GM19193 (cell line): ENCODE measurements around the gene DENR.

Experiments used
- POLR2A ChIP-seq: IDR thresholded peaks from 4 replicates; pipeline ENCODE4 v1.6.1; 2011; ENCODE audit not compliant: insufficient read depth, insufficient read length; ENCODE audit errors: extremely low read depth

The DENR gene

GRCh38 chr12:122807651-122808050 is 55.0 kb downstream of the DENR start:
- TF ChIP-seq POLR2A = no peak

GRCh38 chr12:122811777-122812176 is 59.2 kb downstream of the DENR start:
- no peak for TF ChIP-seq POLR2A

DNA sequence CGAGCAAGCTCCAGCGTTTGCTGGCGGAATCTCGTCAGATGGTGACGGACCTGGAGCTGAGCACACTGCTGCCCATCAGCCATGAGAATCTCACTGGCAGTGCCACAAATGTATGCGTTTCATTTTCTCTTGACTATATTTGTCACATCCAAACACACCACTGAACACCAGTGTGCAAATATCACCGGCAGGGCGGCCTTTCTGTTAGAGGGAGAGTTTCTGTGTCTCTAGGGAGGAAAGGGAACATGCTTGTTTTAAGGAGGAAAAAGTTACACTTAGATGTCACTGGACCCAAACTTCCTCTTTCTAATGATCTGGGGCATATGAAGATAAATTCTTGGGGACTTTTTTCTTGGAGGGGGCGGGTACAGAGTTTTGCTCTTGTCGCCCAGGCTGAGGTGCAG is 60.7 kb downstream of the DENR start:
- no peak for TF ChIP-seq POLR2A

DNA sequence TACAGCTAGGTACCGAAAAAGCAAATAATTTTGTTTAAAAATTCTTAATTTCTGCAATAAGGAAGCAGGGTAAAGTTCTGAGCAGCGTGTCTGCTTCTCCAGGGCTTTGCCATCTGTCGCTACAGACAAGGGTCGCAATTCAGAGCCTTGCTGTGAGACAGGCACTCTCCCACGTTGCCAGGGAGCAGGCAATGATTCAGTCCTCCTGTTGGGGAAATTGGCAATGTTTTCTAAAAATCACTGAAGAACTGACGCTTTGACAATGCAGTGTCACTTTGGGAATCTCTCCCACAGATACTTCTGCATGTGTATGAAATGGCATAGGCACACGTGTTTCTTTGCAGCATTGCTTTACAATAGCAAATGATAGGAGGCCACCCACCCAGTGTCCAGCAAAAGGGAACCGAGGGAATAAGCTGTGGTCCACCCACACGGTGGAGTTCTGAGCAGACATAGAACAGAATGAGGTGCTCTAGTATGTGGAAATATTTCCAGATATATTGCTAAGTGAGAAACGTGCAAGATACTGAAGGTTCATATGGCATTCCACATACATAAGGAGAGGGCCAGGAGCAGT is 66.7 kb downstream of the DENR start:
- no peak for TF ChIP-seq POLR2A

GRCh38 chr12:122820138-122820537 is 67.5 kb downstream of the DENR start:
- no peak for TF ChIP-seq POLR2A
